WI38 (cell line): ENCODE measurements around the gene USP14.

Experiments used
- H3K4me3 ChIP-seq: 2 replicates; pipeline ENCODE4 v1.5.1; 2011; ENCODE audit warnings: low read depth, mild to moderate bottlenecking, control low read depth, low read length
- CTCF ChIP-seq: IDR thresholded peaks from 2 replicates; pipeline ENCODE4 v1.5.1; 2012; ENCODE audit warnings: low read depth, mild to moderate bottlenecking, control low read depth, low read length

USP14 gene

GRCh38 chr18:260547-260946 lies 102.2 kb downstream of the USP14 start:
- H3K4me3 ChIP-seq = no peak overlapping the region
- TF ChIP-seq CTCF = no peak

- H3K4me3 ChIP-seq = no peak overlapping the region
- TF ChIP-seq CTCF = no peak
Measured at GRCh38 chr18:261398-262073, 103.2 kb downstream of the USP14 start.
